ENCODE measurements around the gene PSMA6. TPM values are rescaled to one million over a fixed set of nuclear protein-coding genes. Genes with fewer than 3 reads are reported as not detected.

Gene PSMA6
- total RNA-seq, 4 donors from 2014 or later, result 70.5 to 143 (median 112) TPM

- Histone ChIP-seq H3K27me3 (no peaks in the 10 kb centered on the region), H3K4me3 (no peak overlapping the region), H3K4me1 (no peaks in the 10 kb centered on the region), H3K9me3 (no peaks in the 10 kb centered on the region), H3K27ac (replicated peaks in 1 of 4) (no peak overlapping the region), H3K36me3 (no peaks in the 10 kb centered on the region)
- no peak for DNase-seq (ENCODE audit: extremely low spot score)
- WGBS, result 74% methylated on average over 1 of the region's 1 CpG
- intact Hi-C loops (cut with DNase I), result no loop called here
- TF ChIP-seq EP300 (IDR thresholded peaks at IDR 0.05), result no peak
- no peak for TF ChIP-seq POLR2A (IDR thresholded peaks at IDR 0.05; ENCODE audit: low read depth)
- no peak for TF ChIP-seq POLR2AphosphoS5 (IDR thresholded peaks at IDR 0.05)
- TF ChIP-seq CTCF (IDR thresholded peaks at IDR 0.05), result no peak
Observed at GRCh38 chr14:35326375-35326774, 34.2 kb downstream of the PSMA6 start.

GRCh38 chr14:35331605-35332516 lies 39.7 kb downstream of the PSMA6 start:
- no peaks in the 10 kb centered on the region for H3K9me3 ChIP-seq
- intact Hi-C loops (cut with DNase I), result loop anchor here (5.0 kb wide), 1 partner anchor 40 kb away; the partner anchor contains the start of gene PSMA6
- no peaks in the 10 kb centered on the region for H3K36me3 ChIP-seq
- 81% methylated on average over 20 of the region's 21 CpGs for WGBS
- peak overlapping the region in 2 of 4 donors; percentile 92 to 95 for H3K27ac ChIP-seq (replicated peaks in 1 of 4)
- H3K27me3 ChIP-seq, result no peaks in the 10 kb centered on the region
- peaks cover 32 to 47% (median 43%) of the 10 kb centered on the region in 4 donors for H3K4me1 ChIP-seq
- no peak for DNase-seq (ENCODE audit: extremely low spot score)
- no peak overlapping the region for H3K4me3 ChIP-seq
- TF ChIP-seq EP300 (IDR thresholded peaks at IDR 0.05) (no peak), POLR2AphosphoS5 (IDR thresholded peaks at IDR 0.05) (no peak), CTCF (IDR thresholded peaks at IDR 0.05) (no peak), POLR2A (IDR thresholded peaks at IDR 0.05; ENCODE audit: low read depth) (no peak)

GRCh38 chr14:35332517-35333263 lies 40.5 kb downstream of the PSMA6 start:
- Histone ChIP-seq H3K36me3 (no peaks in the 10 kb centered on the region), H3K4me1 (peaks cover 40 to 55% (median 52%) of the 10 kb centered on the region in 4 donors), H3K27me3 (no peaks in the 10 kb centered on the region), H3K9me3 (no peaks in the 10 kb centered on the region), H3K27ac (replicated peaks in 1 of 4) (peak overlapping the region in 3 of 4 donors; percentile 30 to 95 (median 92)), H3K4me3 (no peak overlapping the region)
- 81% methylated on average over 11 of the region's 11 CpGs for WGBS
- no peak for DNase-seq (ENCODE audit: extremely low spot score)
- intact Hi-C loops (cut with DNase I), result loop anchor here (5.0 kb wide), 1 partner anchor 40 kb away; the partner anchor contains the start of gene PSMA6
- no peak for TF ChIP-seq EP300 (IDR thresholded peaks at IDR 0.05)
- TF ChIP-seq CTCF (IDR thresholded peaks at IDR 0.05), result no peak
- TF ChIP-seq POLR2A (IDR thresholded peaks at IDR 0.05; ENCODE audit: low read depth), result no peak
- peak in 1 of 2 donors; percentile 12 for TF ChIP-seq POLR2AphosphoS5 (IDR thresholded peaks at IDR 0.05)

GRCh38 chr14:35333264-35333730 lies 41.1 kb downstream of the PSMA6 start:
- no peaks in the 10 kb centered on the region for H3K36me3 ChIP-seq
- DNase-seq (ENCODE audit: extremely low spot score), result no peak
- intact Hi-C loops (cut with DNase I), result loop anchor here (5.0 kb wide), 1 partner anchor 41 kb away; the partner anchor contains the start of gene PSMA6
- no peaks in the 10 kb centered on the region for H3K9me3 ChIP-seq
- peaks cover 46 to 61% (median 58%) of the 10 kb centered on the region in 4 donors for H3K4me1 ChIP-seq
- H3K27me3 ChIP-seq, result no peaks in the 10 kb centered on the region
- no peak overlapping the region for H3K4me3 ChIP-seq
- 59% methylated on average over 8 of the region's 8 CpGs for WGBS
- no peak for TF ChIP-seq POLR2A (IDR thresholded peaks at IDR 0.05; ENCODE audit: low read depth)
- no peak for TF ChIP-seq POLR2AphosphoS5 (IDR thresholded peaks at IDR 0.05)
- no peak for TF ChIP-seq EP300 (IDR thresholded peaks at IDR 0.05)
- no peak for TF ChIP-seq CTCF (IDR thresholded peaks at IDR 0.05)
- H3K27ac ChIP-seq (replicated peaks in 1 of 4), result peak overlapping the region; percentile 30 to 96 (median 94)

Measured in esophagus muscularis mucosa (tissue), 4 donors.